ENCODE measurements around the gene EME1. TPM values are rescaled to one million over a fixed set of nuclear protein-coding genes. Genes with fewer than 3 reads are reported as not detected.

EME1 gene
- polyA plus RNA-seq, 1 donor from 2014 or later = 5.4 TPM

GRCh38 chr17:50406578-50406977 lies 33.5 kb downstream of the EME1 start:
- TF ChIP-seq, protein P1, sequence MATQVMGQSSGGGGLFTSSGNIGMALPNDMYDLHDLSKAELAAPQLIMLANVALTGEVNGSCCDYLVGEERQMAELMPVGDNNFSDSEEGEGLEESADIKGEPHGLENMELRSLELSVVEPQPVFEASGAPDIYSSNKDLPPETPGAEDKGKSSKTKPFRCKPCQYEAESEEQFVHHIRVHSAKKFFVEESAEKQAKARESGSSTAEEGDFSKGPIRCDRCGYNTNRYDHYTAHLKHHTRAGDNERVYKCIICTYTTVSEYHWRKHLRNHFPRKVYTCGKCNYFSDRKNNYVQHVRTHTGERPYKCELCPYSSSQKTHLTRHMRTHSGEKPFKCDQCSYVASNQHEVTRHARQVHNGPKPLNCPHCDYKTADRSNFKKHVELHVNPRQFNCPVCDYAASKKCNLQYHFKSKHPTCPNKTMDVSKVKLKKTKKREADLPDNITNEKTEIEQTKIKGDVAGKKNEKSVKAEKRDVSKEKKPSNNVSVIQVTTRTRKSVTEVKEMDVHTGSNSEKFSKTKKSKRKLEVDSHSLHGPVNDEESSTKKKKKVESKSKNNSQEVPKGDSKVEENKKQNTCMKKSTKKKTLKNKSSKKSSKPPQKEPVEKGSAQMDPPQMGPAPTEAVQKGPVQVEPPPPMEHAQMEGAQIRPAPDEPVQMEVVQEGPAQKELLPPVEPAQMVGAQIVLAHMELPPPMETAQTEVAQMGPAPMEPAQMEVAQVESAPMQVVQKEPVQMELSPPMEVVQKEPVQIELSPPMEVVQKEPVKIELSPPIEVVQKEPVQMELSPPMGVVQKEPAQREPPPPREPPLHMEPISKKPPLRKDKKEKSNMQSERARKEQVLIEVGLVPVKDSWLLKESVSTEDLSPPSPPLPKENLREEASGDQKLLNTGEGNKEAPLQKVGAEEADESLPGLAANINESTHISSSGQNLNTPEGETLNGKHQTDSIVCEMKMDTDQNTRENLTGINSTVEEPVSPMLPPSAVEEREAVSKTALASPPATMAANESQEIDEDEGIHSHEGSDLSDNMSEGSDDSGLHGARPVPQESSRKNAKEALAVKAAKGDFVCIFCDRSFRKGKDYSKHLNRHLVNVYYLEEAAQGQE (IDR thresholded peaks at IDR 0.05; ENCODE audit: borderline replicate concordance) = no peak
- no peak for TF ChIP-seq TAF1 (IDR thresholded peaks at IDR 0.05; ENCODE audit: low read depth)
- no peak for TF ChIP-seq SMC3 (conservative IDR thresholded peaks at IDR 0.05; ENCODE audit: poor library complexity)
- TF ChIP-seq EP300 (conservative IDR thresholded peaks at IDR 0.05; ENCODE audit: poor library complexity, severe bottlenecking) = no peak
- TF ChIP-seq POLR2AphosphoS5 (IDR thresholded peaks at IDR 0.05) = no peak
- TF ChIP-seq EZH2 (IDR thresholded peaks at IDR 0.05; ENCODE audit: borderline replicate concordance, insufficient read depth, low read length, poor library complexity, severe bottlenecking) = no peak
- TF ChIP-seq RAD21 (conservative IDR thresholded peaks at IDR 0.05) = no peak
- no peak for TF ChIP-seq MXI1 (conservative IDR thresholded peaks at IDR 0.05; ENCODE audit: poor library complexity, severe bottlenecking)
- TF ChIP-seq, protein P2, sequence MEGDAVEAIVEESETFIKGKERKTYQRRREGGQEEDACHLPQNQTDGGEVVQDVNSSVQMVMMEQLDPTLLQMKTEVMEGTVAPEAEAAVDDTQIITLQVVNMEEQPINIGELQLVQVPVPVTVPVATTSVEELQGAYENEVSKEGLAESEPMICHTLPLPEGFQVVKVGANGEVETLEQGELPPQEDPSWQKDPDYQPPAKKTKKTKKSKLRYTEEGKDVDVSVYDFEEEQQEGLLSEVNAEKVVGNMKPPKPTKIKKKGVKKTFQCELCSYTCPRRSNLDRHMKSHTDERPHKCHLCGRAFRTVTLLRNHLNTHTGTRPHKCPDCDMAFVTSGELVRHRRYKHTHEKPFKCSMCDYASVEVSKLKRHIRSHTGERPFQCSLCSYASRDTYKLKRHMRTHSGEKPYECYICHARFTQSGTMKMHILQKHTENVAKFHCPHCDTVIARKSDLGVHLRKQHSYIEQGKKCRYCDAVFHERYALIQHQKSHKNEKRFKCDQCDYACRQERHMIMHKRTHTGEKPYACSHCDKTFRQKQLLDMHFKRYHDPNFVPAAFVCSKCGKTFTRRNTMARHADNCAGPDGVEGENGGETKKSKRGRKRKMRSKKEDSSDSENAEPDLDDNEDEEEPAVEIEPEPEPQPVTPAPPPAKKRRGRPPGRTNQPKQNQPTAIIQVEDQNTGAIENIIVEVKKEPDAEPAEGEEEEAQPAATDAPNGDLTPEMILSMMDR (IDR thresholded peaks at IDR 0.05; ENCODE audit: poor library complexity, severe bottlenecking) = no peak
- H3K9me3 ChIP-seq (ENCODE audit: low read length) = no peaks in the 10 kb centered on the region

DNA sequence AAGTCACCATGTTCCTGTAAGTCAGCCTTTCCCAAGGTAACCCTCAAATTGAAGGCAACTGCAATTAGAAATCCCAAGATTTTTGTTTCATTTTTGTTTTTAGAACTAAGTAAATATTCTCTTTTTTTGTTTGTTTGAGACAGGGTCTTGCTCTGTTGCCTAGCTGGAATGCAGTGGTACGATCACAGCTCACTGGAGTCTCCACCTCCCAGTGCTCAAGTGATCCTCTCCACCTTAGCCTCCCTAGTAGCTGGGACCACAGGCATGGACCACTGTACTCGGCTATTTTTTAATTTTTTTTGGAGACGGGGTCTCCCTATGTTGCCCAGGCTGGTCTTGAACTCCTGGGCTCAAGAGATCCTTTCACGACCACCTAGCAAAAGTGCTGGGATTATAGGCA lies 34.9 kb downstream of the EME1 start:
- Histone ChIP-seq H2AFZ (ENCODE audit: low read depth, low read length) (no peak overlapping the region), H3K79me2 (replicated peaks; ENCODE audit: insufficient read depth, low read length) (no peaks in the 10 kb centered on the region), H3K9ac (ENCODE audit: low read length) (no peak overlapping the region), H3K27ac (ENCODE audit: low read length) (no peak overlapping the region), H3F3A (ENCODE audit: insufficient read depth, low read length, poor library complexity, severe bottlenecking) (no peaks in the 10 kb centered on the region), H3K9me3 (ENCODE audit: low read length) (no peaks in the 10 kb centered on the region), H4K20me1 (ENCODE audit: insufficient read depth) (no peaks in the 10 kb centered on the region), H3K4me2 (ENCODE audit: low read length) (no peak overlapping the region), H3K36me3 (ENCODE audit: insufficient read depth, low read length) (no peaks in the 10 kb centered on the region), H3K27me3 (ENCODE audit: insufficient read depth, low read depth, low read length) (no peaks in the 10 kb centered on the region), H3K9me2 (ENCODE audit: insufficient read depth, low read length) (no peaks in the 10 kb centered on the region), H3K4me3 (ENCODE audit: low read length) (no peak overlapping the region)
- TF ChIP-seq EZH2 (IDR thresholded peaks at IDR 0.05; ENCODE audit: borderline replicate concordance, insufficient read depth, low read length, poor library complexity, severe bottlenecking) (no peak), TAF1 (IDR thresholded peaks at IDR 0.05; ENCODE audit: low read depth) (no peak), EP300 (conservative IDR thresholded peaks at IDR 0.05; ENCODE audit: poor library complexity, severe bottlenecking) (no peak)

More at GRCh38 chr17:50406578-50406977, 33.5 kb downstream of the EME1 start:
- no peaks in the 10 kb centered on the region for H4K20me1 ChIP-seq (ENCODE audit: insufficient read depth)
- no peaks in the 10 kb centered on the region for H3K27me3 ChIP-seq (ENCODE audit: insufficient read depth, low read depth, low read length)
- H3K36me3 ChIP-seq (ENCODE audit: insufficient read depth, low read length) = no peaks in the 10 kb centered on the region
- no peaks in the 10 kb centered on the region for H3F3A ChIP-seq (ENCODE audit: insufficient read depth, low read length, poor library complexity, severe bottlenecking)
- H3K9ac ChIP-seq (ENCODE audit: low read length) = no peak overlapping the region
- H3K79me2 ChIP-seq (replicated peaks; ENCODE audit: insufficient read depth, low read length) = no peaks in the 10 kb centered on the region
- no peak overlapping the region for H3K4me2 ChIP-seq (ENCODE audit: low read length)
- H2AFZ ChIP-seq (ENCODE audit: low read depth, low read length) = no peak overlapping the region
- H3K9me2 ChIP-seq (ENCODE audit: insufficient read depth, low read length) = no peaks in the 10 kb centered on the region
- no peak overlapping the region for H3K4me3 ChIP-seq (ENCODE audit: low read length)
- no peak overlapping the region for H3K27ac ChIP-seq (ENCODE audit: low read length)

All from neural cell (in vitro differentiated cells).